Measurements from ENCODE around the gene BEND6.

DNA sequence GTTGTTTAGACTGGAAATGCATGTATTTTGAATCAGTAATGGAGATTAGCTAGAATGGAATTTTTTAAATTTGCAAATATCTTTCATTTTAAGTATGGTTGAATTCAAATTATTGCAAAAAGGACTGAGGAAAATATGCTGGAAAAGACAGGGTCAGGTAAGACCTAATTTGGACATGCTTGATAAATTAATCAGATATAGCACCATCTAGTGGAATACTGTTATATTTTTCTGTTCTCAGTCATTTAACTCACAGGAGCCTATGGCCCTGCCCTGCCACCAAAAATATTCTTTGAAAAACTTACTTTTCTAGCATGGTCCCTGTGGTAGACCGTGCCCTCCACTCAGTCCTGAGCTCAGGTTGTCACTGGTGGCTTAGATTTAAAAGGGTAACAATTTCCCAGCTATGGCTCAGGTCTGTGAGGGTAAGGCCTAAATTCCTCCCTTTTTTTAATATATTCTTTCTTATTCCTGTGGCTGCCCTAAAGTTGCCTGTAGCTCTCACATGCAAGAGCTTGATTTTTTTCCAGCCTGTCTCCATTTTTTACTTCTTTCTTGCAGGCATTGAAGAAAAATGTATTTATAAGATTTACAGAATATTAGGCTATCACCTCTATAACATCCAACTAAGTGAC is 66.3 kb downstream of the BEND6 start:
- TF ChIP-seq, protein P1, sequence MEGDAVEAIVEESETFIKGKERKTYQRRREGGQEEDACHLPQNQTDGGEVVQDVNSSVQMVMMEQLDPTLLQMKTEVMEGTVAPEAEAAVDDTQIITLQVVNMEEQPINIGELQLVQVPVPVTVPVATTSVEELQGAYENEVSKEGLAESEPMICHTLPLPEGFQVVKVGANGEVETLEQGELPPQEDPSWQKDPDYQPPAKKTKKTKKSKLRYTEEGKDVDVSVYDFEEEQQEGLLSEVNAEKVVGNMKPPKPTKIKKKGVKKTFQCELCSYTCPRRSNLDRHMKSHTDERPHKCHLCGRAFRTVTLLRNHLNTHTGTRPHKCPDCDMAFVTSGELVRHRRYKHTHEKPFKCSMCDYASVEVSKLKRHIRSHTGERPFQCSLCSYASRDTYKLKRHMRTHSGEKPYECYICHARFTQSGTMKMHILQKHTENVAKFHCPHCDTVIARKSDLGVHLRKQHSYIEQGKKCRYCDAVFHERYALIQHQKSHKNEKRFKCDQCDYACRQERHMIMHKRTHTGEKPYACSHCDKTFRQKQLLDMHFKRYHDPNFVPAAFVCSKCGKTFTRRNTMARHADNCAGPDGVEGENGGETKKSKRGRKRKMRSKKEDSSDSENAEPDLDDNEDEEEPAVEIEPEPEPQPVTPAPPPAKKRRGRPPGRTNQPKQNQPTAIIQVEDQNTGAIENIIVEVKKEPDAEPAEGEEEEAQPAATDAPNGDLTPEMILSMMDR (conservative IDR thresholded peaks at IDR 0.05; ENCODE audit: low read length): peak; percentile 81
- no peak for TF ChIP-seq EZH2phosphoT487 (IDR thresholded peaks at IDR 0.05; ENCODE audit: borderline replicate concordance, low read depth, low read length)

Measured in OCI-LY7 (cell line).